MM.1S (cell line): ENCODE measurements around the gene TMC1.

ENCODE experiments used
- CTCF ChIP-seq: fragments of 300-600 bp; sonication (generic); IDR thresholded peaks from 2 replicates; pipeline ENCODE4 v1.5.1; 2016; ENCODE audit warnings: antibody characterized with exemption, low read length, mixed read lengths
- EZH2 ChIP-seq: fragments of 300-600 bp; sonication (generic); optimal IDR thresholded peaks from 2 replicates; pipeline ENCODE3; 2017; ENCODE audit warnings: low read depth, mild to moderate bottlenecking, antibody characterized with exemption, low read length, mixed read lengths
- EZH2phosphoT487 ChIP-seq: fragments of 300-600 bp; sonication (generic); IDR thresholded peaks from 2 replicates; pipeline ENCODE4 v1.6.1; 2018; ENCODE audit warnings: antibody characterized with exemption, low read length

DNA sequence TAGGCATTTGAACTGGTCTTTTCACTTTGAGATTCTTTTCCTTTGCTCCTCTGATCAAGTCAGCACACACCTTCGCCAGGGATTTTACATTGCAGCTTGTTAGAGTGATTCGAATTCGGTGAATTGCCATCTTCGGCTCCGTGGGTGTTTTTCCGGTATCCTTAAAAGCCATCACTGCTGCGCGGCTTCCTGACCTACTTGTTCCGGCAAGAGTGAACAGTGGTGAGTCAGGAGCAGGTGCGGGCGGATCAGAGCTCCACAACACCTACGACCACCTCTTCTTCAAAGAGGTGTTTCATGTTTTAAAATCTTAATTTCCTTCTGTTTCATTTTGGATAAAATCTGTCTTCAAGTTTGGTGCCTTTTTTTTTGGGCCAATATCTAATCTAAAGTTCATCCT, 134.6 kb downstream of the TMC1 start:
- no peak for TF ChIP-seq CTCF
- no peak for TF ChIP-seq EZH2
- TF ChIP-seq EZH2phosphoT487, result no peak
